GM19395 (cell line): ENCODE data around the gene USP2.

Source experiments
- ATAC-seq: cut with Tn5 transposase; IDR thresholded peaks from one replicate; pipeline ENCODE4 v1.9.1; 2021; ENCODE audit warnings: mild to moderate bottlenecking, moderate library complexity; ENCODE audit not compliant: unreplicated experiment

The USP2 gene

DNA sequence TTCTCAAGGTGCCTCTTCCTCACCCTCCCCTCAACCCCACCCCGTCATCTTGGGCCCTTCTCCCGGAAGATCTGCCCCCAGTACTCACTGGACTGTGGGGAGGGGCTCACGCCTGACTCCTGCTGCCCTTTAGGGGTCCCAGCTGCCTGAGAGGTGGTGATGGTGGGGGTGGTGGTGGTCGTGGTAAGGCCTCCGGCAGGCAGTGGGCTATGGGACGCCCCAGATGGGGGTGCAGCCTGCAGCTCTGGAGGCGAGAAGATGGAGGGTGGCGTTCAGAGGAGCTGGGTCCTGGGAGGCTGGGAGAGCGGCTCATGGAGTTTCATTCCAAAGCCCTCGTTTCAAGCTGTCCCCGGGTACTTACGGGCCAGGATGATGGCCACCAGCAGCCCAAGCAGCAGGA lies 35.8 kb downstream of the USP2 start:
- no peak for ATAC-seq

- no peak for ATAC-seq
These were observed 37.0 kb downstream of the USP2 start for GRCh38 chr11:119344291-119345010.

- no peak for ATAC-seq
These were observed 37.8 kb downstream of the USP2 start for GRCh38 chr11:119343726-119344125.

- ATAC-seq = no peak
These were observed 38.9 kb downstream of the USP2 start for GRCh38 chr11:119342362-119343130.

GRCh38 chr11:119342023-119342300 lies 39.5 kb downstream of the USP2 start:
- no peak for ATAC-seq

- no peak for ATAC-seq
These were observed 40.1 kb downstream of the USP2 start for GRCh38 chr11:119341222-119342022.

GRCh38 chr11:119340335-119341221 lies 40.9 kb downstream of the USP2 start, which contains the start of gene C1QTNF5:
Gene C1QTNF5 (minus strand): TSS chr11:119340883. CDS start chr11:119340397, 486 bp downstream.
- ATAC-seq = no peak

GRCh38 chr11:119339589-119340334 lies 41.7 kb downstream of the USP2 start:
- ATAC-seq = no peak

DNA sequence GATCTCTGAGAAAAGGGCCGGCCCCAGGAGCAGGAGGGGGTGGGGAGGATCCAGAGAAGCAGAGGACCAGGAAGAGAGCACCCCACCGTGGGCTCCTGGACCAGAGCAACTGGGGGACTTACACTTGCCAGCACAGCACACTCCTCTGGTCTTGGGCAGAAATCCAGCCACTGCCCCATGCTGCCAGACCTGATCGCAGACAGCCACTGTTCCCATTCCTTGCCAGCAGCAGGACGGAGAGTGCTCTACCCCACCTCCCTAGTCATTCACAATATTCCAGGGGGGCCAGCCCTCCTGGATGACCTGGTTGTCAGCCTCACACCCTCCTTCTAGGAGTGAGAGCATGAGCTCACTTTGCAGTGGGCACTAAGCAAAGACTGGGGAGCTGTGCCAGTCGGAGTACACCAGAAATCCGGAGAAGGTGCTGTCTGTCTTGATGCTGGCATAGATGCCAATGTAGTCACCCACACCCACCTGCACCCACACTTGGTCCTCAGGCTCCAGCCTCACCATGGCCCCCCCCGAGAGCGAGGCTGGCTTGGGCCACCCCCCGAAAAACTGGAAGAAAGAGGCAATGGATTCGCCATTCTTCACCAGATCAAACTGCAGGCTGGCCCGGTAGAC lies 42.4 kb downstream of the USP2 start:
- ATAC-seq = no peak

- no peak for ATAC-seq
These were observed 43.1 kb downstream of the USP2 start for GRCh38 chr11:119338318-119338890.

DNA sequence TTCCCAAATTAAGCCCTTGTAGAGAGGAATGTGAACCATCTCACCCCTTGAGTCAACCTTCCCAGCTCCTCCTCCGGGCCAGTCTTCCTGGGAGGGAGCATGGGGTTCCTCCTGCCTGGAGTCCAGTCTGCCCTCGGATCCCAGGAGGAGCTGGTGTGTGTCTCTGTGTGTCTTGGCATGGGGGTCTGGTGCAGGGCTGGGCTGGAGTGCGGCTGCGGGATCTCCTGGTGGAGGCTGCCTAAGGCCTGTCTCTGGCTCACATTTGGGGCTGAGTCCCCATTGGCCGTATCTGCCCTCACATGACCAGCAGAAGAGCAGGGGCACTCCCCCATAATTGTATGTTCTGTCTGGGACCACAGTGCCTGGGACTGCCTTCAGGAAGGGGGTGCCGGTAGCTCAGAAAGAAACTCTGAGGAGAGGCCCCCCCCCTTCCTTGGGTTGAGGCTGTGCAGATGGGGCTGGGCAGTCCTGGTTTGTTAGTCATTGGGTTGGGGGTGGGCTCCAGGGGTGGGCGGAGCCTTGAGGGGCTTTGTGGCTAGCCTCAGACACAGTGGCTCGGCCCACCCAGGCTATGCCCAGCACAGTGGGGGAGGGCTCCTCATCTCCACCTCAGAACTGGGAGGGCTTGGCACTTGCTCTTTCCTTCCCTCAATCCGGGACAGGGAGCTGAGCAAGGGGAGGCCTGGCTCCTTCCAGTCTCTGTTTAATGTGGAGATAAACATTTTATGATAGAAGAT lies 43.7 kb downstream of the USP2 start:
- no peak for ATAC-seq

GRCh38 chr11:119336744-119337469 lies 44.6 kb downstream of the USP2 start:
- no peak for ATAC-seq

DNA sequence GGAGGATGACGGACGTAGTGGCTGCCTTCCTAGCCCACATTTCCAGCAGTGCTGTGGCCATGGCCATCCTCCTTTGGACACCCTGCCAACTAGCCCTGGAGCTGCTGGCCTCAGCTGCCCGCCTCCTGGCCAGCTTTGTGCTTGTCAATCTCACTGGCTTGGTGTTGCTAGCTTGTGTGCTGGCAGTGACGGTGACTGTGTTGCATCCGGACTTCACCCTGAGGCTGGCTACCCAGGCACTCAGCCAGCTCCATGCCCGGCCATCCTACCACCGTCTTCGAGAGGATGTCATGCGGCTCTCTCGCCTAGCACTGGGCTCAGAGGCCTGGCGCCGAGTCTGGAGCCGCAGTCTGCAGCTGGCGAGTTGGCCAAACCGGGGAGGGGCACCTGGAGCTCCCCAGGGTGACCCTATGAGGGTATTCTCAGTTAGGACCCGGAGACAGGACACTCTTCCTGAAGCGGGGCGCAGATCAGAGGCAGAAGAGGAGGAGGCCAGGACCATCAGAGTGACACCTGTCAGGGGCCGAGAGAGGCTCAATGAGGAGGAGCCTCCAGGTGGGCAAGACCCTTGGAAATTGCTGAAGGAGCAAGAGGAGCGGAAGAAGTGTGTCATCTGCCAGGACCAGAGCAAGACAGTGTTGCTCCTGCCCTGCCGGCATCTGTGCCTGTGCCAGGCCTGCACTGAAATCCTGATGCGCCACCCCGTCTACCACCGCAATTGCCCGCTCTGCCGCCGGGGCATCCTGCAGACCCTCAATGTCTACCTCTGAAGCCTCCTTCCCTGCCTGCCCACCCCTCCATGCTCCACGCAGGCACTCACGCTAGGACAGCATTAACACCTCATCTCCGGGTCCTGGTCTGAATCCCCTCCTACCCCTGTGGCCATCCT lies 45.6 kb downstream of the USP2 start:
- ATAC-seq = no peak

DNA sequence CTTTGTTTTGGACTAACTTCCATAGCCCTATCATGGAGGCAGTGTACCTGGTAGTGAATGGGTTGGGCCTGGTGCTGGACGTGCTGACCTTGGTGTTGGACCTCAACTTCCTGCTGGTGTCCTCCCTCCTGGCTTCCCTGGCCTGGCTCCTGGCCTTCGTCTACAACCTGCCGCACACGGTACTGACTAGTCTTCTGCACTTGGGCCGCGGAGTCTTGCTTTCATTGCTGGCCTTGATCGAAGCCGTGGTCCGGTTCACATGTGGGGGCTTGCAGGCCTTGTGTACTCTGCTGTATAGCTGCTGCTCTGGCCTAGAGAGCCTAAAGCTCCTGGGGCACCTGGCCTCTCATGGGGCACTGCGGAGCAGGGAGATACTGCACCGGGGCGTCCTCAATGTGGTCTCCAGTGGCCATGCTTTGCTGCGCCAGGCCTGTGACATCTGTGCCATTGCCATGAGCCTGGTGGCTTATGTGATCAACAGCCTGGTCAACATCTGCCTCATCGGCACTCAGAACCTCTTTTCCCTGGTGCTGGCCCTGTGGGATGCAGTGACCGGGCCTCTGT lies 46.3 kb downstream of the USP2 start:
- no peak for ATAC-seq

DNA sequence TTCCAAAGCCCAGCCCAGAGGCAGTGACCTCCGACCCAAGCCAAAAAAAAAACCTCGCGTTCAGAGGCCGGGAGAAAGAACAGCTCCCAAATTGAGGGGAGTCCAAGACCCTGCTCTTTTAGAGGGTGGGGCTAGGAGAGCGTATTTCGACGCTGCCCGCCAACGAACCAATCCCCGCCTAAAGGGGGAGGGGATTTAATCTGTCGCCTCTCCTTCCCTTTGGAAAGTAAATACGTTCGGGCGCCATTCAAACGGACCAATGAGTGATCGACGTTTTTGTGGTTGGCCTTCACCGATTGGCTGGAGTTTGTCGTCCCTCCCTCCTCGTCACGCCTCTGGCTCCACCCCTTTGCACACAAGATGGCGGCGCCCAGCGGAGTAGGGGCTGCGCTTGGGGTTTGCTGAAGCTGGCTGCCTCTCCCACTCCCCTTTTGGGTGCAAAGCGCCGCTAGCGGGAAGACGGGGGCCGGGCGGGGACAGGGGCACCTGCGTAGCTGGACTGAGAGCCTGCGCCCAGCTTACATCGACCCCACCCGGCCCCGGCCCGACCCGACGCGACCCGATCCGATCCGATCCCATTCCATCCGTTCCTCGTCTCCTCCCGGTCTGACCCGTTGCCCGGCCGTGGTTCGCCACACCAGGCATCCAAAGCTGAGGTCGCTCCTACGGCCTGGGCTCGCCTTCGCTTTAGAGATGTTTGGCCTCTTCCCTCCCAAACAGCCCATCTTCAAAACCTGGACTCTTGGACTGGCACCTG lies 47.1 kb downstream of the USP2 start, which contains the start of gene RNF26:
RNF26 (plus strand) TSS at position 354 of the 757 bp plus-strand sequence. CDS start 596 bp downstream, outside the sequence.
- ATAC-seq = peak; percentile 95
